Liver (tissue), 9 donors: ENCODE results near the gene LEMD3. TPM values are rescaled to one million over a fixed set of nuclear protein-coding genes. Genes with fewer than 3 reads are reported as not detected.

ENCODE experiments used
- DNase-seq: peaks from one replicate; pipeline ENCODE4 v3.0.0-alpha.2; 2017; ENCODE audit warnings: low spot score
- H3K27ac ChIP-seq, 2 donors: one replicate each; pipeline ENCODE4 v1.7.0; 2013; ENCODE audit warnings: inconsistent platforms in 2 of 2, low read length in 2 of 2, control low read depth in 1 of 2, low read depth in 1 of 2, mild to moderate bottlenecking in 1 of 2
- H3K27me3 ChIP-seq, 4 donors: one replicate each; pipeline versions ENCODE4 v1.6.1 to v1.7.0; 2013; ENCODE audit warnings: low read length in 3 of 4, inconsistent platforms in 1 of 4, mild to moderate bottlenecking in 1 of 4, moderate library complexity in 1 of 4; ENCODE audit not compliant: control insufficient read depth in 4 of 4, insufficient read depth in 4 of 4
- H3K36me3 ChIP-seq, 4 donors: one replicate each; pipeline versions ENCODE4 v1.6.1 to v1.7.0; 2013; ENCODE audit warnings: low read length in 3 of 4, mild to moderate bottlenecking in 3 of 4, low read depth in 1 of 4, moderate library complexity in 1 of 4; ENCODE audit not compliant: control insufficient read depth in 4 of 4, insufficient read depth in 3 of 4
- H3K4me1 ChIP-seq, 4 donors: one replicate each; pipeline versions ENCODE4 v1.6.1 to v1.7.0; 2013; ENCODE audit warnings: low read length in 3 of 4, mild to moderate bottlenecking in 3 of 4, moderate library complexity in 1 of 4; ENCODE audit not compliant: control insufficient read depth in 4 of 4, insufficient read depth in 4 of 4
- H3K4me3 ChIP-seq, 3 donors: one replicate each; pipeline versions ENCODE4 v1.6.1 to v1.7.0; 2013; ENCODE audit warnings: low read length in 3 of 3, control low read depth in 1 of 3, low read depth in 1 of 3, mild to moderate bottlenecking in 1 of 3
- H3K9ac ChIP-seq, 2 donors: one replicate each; pipeline ENCODE4 v1.7.0; 2013; ENCODE audit warnings: low read length in 2 of 2, mild to moderate bottlenecking in 2 of 2, moderate library complexity in 2 of 2, control low read depth in 1 of 2, low read depth in 1 of 2
- H3K9me3 ChIP-seq, 4 donors: one replicate each; pipeline versions ENCODE4 v1.6.1 to v1.7.0; 2013; ENCODE audit warnings: low read length in 3 of 4; ENCODE audit not compliant: control insufficient read depth in 4 of 4
- FOXA1 ChIP-seq: IDR thresholded peaks from 2 replicates; pipeline ENCODE4 v1.6.1; 2016; ENCODE audit warnings: antibody characterized with exemption
- FOXA2 ChIP-seq: IDR thresholded peaks from 2 replicates; pipeline ENCODE4 v1.6.1; 2016; ENCODE audit warnings: antibody characterized with exemption
- GABPA ChIP-seq, 2 donors: IDR thresholded peaks in 1 of 2; conservative IDR thresholded peaks in 1 of 2; 2 replicates each; pipeline ENCODE4 v1.6.1; 2016; ENCODE audit warnings: antibody characterized with exemption in 2 of 2, mild to moderate bottlenecking in 1 of 2, moderate library complexity in 1 of 2
- HNF4A ChIP-seq, 2 donors: conservative IDR thresholded peaks; 2 replicates each; pipeline ENCODE4 v1.6.1; 2016; ENCODE audit warnings: antibody characterized with exemption in 2 of 2, mild to moderate bottlenecking in 2 of 2
- HNF4G ChIP-seq: IDR thresholded peaks from 2 replicates; pipeline ENCODE4 v1.6.1; 2016; ENCODE audit warnings: antibody characterized with exemption
- JUND ChIP-seq, 2 donors: IDR thresholded peaks; 2 replicates each; pipeline ENCODE4 v1.6.1; 2016; ENCODE audit warnings: antibody characterized with exemption in 2 of 2
- MAX ChIP-seq: IDR thresholded peaks from 2 replicates; pipeline ENCODE4 v1.6.1; 2016; ENCODE audit warnings: antibody characterized with exemption
- NR2F2 ChIP-seq: IDR thresholded peaks from 2 replicates; pipeline ENCODE4 v1.6.1; 2016; ENCODE audit warnings: antibody characterized with exemption
- RAD21 ChIP-seq, 2 donors: IDR thresholded peaks; 2 replicates each; pipeline ENCODE4 v1.6.1; 2016; ENCODE audit warnings: antibody characterized with exemption in 2 of 2, mild to moderate bottlenecking in 2 of 2
- RXRA ChIP-seq, 2 donors: IDR thresholded peaks; 2 replicates each; pipeline ENCODE4 v1.6.1; 2017 to 2018; ENCODE audit warnings: antibody characterized with exemption in 2 of 2, mild to moderate bottlenecking in 1 of 2
- SP1 ChIP-seq: IDR thresholded peaks from 2 replicates; pipeline ENCODE4 v1.6.1; 2018; ENCODE audit warnings: antibody characterized with exemption, mild to moderate bottlenecking
- TAF1 ChIP-seq: conservative IDR thresholded peaks from 2 replicates; pipeline ENCODE4 v1.6.1; 2016; ENCODE audit warnings: antibody characterized with exemption, mild to moderate bottlenecking
- YY1 ChIP-seq: IDR thresholded peaks from 2 replicates; pipeline ENCODE4 v1.6.1; 2016; ENCODE audit warnings: antibody characterized with exemption, mild to moderate bottlenecking
- WGBS: extraction: QIAGEN DNeasy Blood & Tissue Kit; methylation state at CpG from one replicate; pipeline ENCODE4 v1.1.7; 2013; 5-methylcytosine and 5-hydroxymethylcytosine counted together
- polyA plus RNA-seq, 2 donors: library from polyadenylated mRNA; stranded (reverse) in 1 of 2; unstranded in 1 of 2; fragments of 200-250 nt in 1 of 2; fragments of >200 nt in 1 of 2; fragmentation: Nextera tagmentation in 1 of 2; extraction: Ambion mirVana in 1 of 2; gene quantifications; one replicate each; pipeline versions ENCODE4 v1.2.1 to v1.2.3, GENCODE V29; 2013 to 2015
- total RNA-seq, 2 donors: library from RNA; depleted of rRNA; stranded (reverse); fragments of >200 nt; gene quantifications; one replicate each; pipeline ENCODE4 v1.2.3, GENCODE V29; 2014
- TF ChIP-seq, protein P1 (sequence below): IDR thresholded peaks from 2 replicates; pipeline ENCODE4 v1.6.1; 2016; ENCODE audit warnings: antibody characterized with exemption
- TF ChIP-seq, protein P2 (sequence below): IDR thresholded peaks from 2 replicates; pipeline ENCODE4 v1.6.1; 2016; ENCODE audit warnings: antibody characterized with exemption
- donor health status: healthy.
- donor health status: healthy.
- donor health status: healthy.
- donor health status: healthy.
- donor health status: healthy.

Gene LEMD3
- total and polyA plus RNA-seq, 4 donors = 3.5 to 19.5 (median 11.3) TPM

GRCh38 chr12:65121049-65121955 lies 48.1 kb upstream of the LEMD3 start, which contains the start of gene WIF1:
WIF1 (minus strand) TSS chr12:65121305; CDS start chr12:65121191, 114 bp downstream.
- Histone ChIP-seq H3K27me3 (peaks cover 0 to 30% (median 3%) of the 10 kb centered on the region in 4 donors), H3K36me3 (no peaks in the 10 kb centered on the region), H3K4me1 (peaks cover 0 to 9% (median 3%) of the 10 kb centered on the region in 4 donors), H3K4me3 (peak within 1 kb of the TSS in 1 of 3 donors; percentile 34), H3K9ac (no peak within 1 kb of the TSS), H3K9me3 (no peaks in the 10 kb centered on the region), H3K27ac (no peak within 1 kb of the TSS)
- TF ChIP-seq RAD21 (IDR thresholded peaks at IDR 0.05) = no peak
- no peak for DNase-seq
- WGBS = 9% methylated on average over 73 of the region's 73 CpGs

- no peak overlapping the region for H3K4me3 ChIP-seq
- H3K9ac ChIP-seq = no peak overlapping the region
- WGBS = 85% methylated on average over 34 of the region's 34 CpGs
- H3K27ac ChIP-seq = no peak overlapping the region
- H3K27me3 ChIP-seq = peaks cover 0 to 32% (median 3%) of the 10 kb centered on the region in 4 donors
- DNase-seq = no peak
- no peaks in the 10 kb centered on the region for H3K9me3 ChIP-seq
- H3K36me3 ChIP-seq = no peaks in the 10 kb centered on the region
- TF ChIP-seq GABPA (IDR thresholded peaks at IDR 0.05 in 1 of 2, conservative IDR thresholded peaks at IDR 0.05 in 1 of 2) (no peak), SP1 (no peak), TAF1 (no peak), FOXA1 (no peak), RXRA (IDR thresholded peaks at IDR 0.05) (no peak), FOXA2 (no peak), YY1 (no peak), JUND (IDR thresholded peaks at IDR 0.05) (no peak), RAD21 (IDR thresholded peaks at IDR 0.05) (no peak), HNF4A (conservative IDR thresholded peaks at IDR 0.05) (no peak), MAX (no peak), HNF4G (no peak), NR2F2 (no peak)
- TF ChIP-seq, protein P1, sequence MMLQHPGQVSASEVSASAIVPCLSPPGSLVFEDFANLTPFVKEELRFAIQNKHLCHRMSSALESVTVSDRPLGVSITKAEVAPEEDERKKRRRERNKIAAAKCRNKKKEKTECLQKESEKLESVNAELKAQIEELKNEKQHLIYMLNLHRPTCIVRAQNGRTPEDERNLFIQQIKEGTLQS = no peak
- peaks cover 0 to 9% (median 3%) of the 10 kb centered on the region in 4 donors for H3K4me1 ChIP-seq
Observed at GRCh38 chr12:65121956-65122469, 47.4 kb upstream of the LEMD3 start.

DNA sequence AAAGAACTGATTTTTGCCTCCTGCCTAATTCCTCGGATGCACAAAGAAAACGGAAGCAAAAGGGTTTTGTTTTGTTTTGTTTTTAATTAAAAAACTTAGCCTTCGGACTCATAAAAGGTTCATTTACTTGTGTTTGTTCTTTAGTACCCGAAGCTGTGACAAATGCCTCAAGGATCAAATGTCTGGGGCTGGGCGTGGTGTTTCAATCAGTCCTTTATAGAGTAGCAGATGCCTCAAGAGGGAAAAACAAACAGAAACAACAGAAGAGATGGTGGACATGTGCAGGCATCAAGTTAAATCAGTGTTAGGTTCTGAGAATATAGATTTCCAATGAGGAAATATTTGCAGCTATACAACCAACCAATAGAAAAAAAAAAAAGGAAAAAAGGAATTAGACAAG lies 46.7 kb upstream of the LEMD3 start:
- H3K27ac ChIP-seq = no peak overlapping the region
- peaks cover 0 to 9% (median 3%) of the 10 kb centered on the region in 4 donors for H3K4me1 ChIP-seq
- no peaks in the 10 kb centered on the region for H3K36me3 ChIP-seq
- H3K9me3 ChIP-seq = no peaks in the 10 kb centered on the region
- peaks cover 0 to 32% (median 3%) of the 10 kb centered on the region in 4 donors for H3K27me3 ChIP-seq
- DNase-seq = no peak
- no peak overlapping the region for H3K4me3 ChIP-seq
- no peak overlapping the region for H3K9ac ChIP-seq
- 77% methylated on average over 5 of the region's 5 CpGs for WGBS
- TF ChIP-seq, protein P1 = no peak
- no peak for TF ChIP-seq JUND (IDR thresholded peaks at IDR 0.05)
- TF ChIP-seq HNF4G = no peak
- TF ChIP-seq, protein P2, sequence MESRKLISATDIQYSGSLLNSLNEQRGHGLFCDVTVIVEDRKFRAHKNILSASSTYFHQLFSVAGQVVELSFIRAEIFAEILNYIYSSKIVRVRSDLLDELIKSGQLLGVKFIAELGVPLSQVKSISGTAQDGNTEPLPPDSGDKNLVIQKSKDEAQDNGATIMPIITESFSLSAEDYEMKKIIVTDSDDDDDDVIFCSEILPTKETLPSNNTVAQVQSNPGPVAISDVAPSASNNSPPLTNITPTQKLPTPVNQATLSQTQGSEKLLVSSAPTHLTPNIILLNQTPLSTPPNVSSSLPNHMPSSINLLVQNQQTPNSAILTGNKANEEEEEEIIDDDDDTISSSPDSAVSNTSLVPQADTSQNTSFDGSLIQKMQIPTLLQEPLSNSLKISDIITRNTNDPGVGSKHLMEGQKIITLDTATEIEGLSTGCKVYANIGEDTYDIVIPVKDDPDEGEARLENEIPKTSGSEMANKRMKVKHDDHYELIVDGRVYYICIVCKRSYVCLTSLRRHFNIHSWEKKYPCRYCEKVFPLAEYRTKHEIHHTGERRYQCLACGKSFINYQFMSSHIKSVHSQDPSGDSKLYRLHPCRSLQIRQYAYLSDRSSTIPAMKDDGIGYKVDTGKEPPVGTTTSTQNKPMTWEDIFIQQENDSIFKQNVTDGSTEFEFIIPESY = no peak
